ENCODE measurements around the gene DCP1A.

GRCh38 chr3:53353202-53353601, 5.9 kb upstream of the DCP1A start:
- TF ChIP-seq HNRNPK (IDR thresholded peaks at IDR 0.05; ENCODE audit: low read depth, low read length, poor library complexity, severe bottlenecking): no peak
- TF ChIP-seq U2AF2 (optimal IDR thresholded peaks at IDR 0.05; ENCODE audit: low read depth, low read length): no peak
- TF ChIP-seq GATAD2A (IDR thresholded peaks at IDR 0.05): no peak
- TF ChIP-seq HIVEP1 (CRISPR knock-in tag; IDR thresholded peaks at IDR 0.05): no peak
- no peak for TF ChIP-seq POLR2AphosphoS5 (IDR thresholded peaks at IDR 0.05; ENCODE audit: control insufficient read depth, insufficient read depth, low read depth, low read length)
- no peak for TF ChIP-seq RNF2 (IDR thresholded peaks at IDR 0.05)
- TF ChIP-seq, protein P1, sequence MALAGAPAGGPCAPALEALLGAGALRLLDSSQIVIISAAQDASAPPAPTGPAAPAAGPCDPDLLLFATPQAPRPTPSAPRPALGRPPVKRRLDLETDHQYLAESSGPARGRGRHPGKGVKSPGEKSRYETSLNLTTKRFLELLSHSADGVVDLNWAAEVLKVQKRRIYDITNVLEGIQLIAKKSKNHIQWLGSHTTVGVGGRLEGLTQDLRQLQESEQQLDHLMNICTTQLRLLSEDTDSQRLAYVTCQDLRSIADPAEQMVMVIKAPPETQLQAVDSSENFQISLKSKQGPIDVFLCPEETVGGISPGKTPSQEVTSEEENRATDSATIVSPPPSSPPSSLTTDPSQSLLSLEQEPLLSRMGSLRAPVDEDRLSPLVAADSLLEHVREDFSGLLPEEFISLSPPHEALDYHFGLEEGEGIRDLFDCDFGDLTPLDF (CRISPR knock-in tag; IDR thresholded peaks at IDR 0.05): no peak
- no peak for TF ChIP-seq NRF1 (conservative IDR thresholded peaks at IDR 0.05 in 1 of 2, IDR thresholded peaks at IDR 0.05 in 1 of 2)
- no peak for TF ChIP-seq MTA1 (IDR thresholded peaks at IDR 0.05; ENCODE audit: borderline replicate concordance)
- no peak for TF ChIP-seq ZNF121 (CRISPR knock-in tag; conservative IDR thresholded peaks at IDR 0.05)

All from K562 (cell line).